HL-60 (cell line): ENCODE measurements around the gene LRP1B.

Experiments used
- GABPA ChIP-seq: IDR thresholded peaks from 2 replicates; pipeline ENCODE4 v1.6.1; 2012; ENCODE audit warnings: low read depth
- POLR2AphosphoS5 ChIP-seq: IDR thresholded peaks from 2 replicates; pipeline ENCODE4 v1.6.1; 2012; ENCODE audit warnings: low read depth
- TF ChIP-seq, protein P1 (sequence below): IDR thresholded peaks from one replicate; pipeline ENCODE4 v1.5.1; 2011; ENCODE audit warnings: low read length, control low read depth, inconsistent platforms; ENCODE audit not compliant: insufficient read depth

DNA sequence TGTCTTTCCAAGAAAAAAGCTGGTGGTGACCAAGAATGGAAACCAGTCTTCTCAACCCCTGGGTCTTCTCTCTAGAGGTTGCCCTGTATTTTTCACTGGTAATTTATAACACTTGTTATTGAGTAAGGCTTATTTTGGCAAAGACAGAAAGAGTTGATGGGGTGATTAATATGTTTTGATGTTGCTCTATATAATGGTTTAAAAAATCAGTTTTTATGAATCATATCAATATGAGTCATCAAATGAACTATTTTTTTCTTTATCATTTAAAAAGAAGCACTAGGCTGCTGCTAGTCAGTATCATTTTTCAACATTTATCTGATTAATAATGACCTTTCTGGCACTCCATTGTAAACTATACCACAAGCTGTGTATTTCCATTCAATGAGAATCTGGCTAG, 1142.2 kb downstream of the LRP1B start:
- TF ChIP-seq, protein P1, sequence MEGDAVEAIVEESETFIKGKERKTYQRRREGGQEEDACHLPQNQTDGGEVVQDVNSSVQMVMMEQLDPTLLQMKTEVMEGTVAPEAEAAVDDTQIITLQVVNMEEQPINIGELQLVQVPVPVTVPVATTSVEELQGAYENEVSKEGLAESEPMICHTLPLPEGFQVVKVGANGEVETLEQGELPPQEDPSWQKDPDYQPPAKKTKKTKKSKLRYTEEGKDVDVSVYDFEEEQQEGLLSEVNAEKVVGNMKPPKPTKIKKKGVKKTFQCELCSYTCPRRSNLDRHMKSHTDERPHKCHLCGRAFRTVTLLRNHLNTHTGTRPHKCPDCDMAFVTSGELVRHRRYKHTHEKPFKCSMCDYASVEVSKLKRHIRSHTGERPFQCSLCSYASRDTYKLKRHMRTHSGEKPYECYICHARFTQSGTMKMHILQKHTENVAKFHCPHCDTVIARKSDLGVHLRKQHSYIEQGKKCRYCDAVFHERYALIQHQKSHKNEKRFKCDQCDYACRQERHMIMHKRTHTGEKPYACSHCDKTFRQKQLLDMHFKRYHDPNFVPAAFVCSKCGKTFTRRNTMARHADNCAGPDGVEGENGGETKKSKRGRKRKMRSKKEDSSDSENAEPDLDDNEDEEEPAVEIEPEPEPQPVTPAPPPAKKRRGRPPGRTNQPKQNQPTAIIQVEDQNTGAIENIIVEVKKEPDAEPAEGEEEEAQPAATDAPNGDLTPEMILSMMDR, result no peak
- TF ChIP-seq POLR2AphosphoS5 (no peak), GABPA (no peak)
